ENCODE results near the gene ZNF423.

ZNF423 gene

DNA sequence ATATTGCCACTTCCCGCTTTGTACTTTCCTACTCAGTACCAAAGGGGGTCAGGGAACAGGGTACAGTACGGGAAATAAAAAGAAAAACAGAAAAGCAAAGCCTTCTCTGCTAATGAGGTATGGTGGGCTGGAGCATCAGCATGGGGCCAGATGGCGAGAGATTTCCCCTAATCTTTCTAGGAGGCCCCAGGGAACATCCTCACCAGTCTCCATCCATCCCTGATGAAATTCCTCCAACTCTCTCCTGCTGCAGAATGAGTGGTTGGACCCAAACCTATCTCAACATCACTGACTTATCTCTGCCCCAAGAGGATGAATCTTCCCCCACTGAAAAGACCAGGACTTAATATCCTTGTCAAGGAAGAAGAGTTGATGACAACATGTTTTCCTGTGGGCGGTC lies 296.7 kb downstream of the ZNF423 start:
- no peak for DNase-seq

DNA sequence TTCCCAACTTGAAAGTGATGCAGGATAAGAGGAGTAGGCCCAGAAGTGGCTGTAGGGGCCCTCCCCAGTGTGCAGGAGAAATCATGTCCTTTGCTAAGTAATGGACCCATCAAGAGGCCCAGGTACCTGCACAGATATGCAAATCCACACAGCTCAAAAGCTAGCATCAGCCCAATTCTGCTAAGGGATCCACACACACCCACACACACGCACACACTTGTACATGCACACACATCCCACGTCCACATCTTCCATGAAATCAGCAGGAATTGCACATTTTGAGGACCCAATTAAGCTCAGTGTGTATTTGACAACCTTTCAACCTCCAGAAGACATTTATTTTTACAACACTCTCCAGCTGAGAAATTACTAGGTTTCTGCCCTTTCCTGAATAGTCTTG lies 297.5 kb downstream of the ZNF423 start:
- DNase-seq = no peak

DNA sequence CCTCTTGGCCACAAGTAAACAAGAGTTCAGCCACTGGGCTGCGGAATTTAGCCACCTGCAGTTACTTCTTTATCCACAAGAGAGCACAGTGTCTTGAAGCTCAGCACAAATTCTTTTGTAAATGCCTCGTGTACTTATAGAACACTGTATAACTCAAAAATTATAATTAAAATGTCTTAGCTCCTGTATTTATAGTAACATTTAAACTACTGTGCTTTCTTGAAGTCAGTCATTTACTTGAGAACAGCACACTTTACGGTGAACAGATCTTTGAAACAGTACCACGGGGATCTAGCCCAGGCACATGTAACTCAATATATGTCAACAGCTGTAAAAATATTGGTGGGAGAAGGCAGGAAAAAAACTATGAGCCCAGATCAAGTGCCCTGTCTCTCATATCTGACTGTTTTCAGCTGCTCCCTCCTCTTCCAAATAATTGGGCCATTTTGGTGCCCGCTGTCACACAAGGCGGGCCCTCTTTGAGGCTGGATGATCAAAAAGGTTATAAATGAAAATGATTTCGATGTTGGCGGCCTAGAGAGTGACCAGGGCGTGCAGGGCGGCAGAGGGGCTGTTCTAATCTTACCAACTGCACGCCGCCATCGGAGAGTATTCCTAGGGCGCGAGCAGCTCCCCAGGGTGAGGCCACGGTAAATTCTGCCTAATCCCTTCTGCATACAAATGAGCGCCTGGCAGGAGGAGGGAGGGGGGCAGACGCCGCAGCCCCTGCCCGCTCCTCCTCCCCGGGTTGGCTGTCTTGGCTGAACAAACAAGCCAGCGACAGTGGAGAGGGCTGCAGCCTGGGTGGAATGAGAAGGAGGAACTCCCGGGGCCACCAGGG lies 299.1 kb downstream of the ZNF423 start:
- DNase-seq = peak in 19 of 51 donors; percentile 14 to 52 (median 29)

DNA sequence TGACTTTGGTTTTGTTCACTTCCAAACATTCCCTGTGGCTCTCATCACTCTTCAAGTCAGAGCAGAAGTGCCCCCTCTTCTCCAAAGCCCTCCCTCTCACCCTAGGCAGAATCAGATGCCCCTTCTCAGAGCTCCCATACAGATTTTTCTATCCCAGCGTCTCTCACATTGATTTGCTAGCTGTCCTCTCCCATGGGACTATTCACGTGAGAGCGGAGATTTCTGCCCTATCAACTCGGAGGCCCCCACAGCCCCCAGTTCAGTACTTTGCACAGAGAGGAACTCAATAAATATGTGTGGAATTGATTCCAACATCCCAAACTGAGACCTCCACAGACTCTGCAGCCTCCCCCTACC lies 299.7 kb downstream of the ZNF423 start:
- no peak for DNase-seq

DNA sequence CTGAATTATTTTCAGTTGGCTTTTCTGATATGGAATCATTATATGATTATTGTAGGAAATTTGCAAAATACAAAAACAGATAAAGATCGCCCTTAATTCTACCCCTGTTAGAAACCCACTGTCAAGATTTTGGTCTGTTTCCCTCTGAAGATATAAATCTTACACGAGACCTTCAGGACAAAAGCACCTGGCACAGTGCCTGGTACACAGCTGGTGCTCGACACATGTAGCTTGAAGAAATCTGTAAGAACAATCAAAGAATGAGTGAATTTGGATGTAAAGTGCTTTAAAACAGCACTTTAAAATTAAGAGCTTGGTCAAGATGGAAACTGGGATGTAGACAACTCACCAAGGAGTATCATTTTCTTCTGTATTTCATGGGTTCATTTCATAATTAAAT lies 301.2 kb downstream of the ZNF423 start:
- DNase-seq = no peak

DNA sequence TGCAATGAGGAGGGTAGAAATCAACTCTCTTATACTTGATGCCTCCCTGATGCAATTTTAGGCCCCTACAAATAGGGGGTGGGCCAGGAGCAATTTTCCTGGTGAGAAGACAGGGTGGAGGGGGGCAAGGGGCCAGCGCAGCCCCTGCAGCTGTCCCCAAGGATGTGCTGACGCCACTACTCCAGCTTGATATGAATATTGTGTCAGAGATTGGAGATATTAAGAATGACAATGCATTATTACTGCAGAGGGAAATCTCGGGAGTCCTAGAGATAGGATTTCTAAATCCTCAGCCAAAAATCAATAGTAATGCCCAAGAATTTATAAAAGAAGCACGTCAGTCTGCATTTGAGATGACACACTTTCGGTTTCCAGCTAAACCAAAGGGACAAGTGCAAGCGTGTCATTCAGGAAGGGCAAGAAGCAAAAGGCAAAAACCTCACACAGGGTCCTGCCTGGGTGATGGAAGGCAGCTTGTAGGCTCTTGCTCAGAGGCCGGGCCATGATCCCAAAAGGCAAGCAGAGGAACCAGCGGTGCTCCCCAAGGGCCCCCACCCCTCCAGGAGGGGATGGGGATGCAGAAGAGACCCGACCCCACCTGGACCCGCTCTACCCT lies 303.5 kb downstream of the ZNF423 start:
- no peak for DNase-seq

DNA sequence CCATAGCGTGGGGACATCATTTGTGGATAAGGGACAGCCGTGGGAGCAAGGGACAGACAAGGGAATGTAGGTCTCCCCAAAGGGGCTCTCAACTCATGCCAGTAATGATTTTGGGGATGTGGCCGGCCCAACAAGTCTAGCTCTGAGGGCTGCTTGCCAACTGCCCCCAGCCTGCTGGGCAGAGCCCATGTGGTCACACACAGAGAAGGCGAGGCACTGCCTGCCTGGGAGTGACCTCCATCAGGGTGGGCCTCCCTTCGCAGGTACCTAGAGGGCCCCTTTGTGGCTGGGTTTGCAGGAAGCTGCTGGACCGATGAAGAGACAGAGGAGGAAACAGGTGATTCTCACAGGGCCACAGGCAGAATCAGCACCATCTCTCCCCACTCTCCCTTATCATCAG lies 305.2 kb downstream of the ZNF423 start:
- no peak for DNase-seq

DNA sequence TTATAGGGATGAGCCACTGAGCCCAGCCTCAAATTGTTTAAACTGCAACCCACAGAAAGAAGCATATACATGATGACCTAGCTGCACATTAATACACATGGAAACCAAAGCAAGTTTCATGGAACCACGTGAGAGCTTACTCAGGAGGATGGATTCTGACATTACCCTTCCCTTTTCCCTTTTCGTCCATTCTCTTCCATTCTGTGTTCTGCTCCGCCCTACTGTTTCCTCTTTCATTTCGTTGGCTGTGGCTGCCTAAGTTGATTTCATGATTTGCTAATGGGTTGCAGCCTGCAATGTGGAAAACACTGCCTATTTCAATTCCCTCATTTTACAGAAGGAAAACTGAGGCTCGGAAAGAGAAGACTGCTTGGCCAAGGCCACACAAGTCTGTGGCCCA lies 305.8 kb downstream of the ZNF423 start:
- no peak for DNase-seq

DNA sequence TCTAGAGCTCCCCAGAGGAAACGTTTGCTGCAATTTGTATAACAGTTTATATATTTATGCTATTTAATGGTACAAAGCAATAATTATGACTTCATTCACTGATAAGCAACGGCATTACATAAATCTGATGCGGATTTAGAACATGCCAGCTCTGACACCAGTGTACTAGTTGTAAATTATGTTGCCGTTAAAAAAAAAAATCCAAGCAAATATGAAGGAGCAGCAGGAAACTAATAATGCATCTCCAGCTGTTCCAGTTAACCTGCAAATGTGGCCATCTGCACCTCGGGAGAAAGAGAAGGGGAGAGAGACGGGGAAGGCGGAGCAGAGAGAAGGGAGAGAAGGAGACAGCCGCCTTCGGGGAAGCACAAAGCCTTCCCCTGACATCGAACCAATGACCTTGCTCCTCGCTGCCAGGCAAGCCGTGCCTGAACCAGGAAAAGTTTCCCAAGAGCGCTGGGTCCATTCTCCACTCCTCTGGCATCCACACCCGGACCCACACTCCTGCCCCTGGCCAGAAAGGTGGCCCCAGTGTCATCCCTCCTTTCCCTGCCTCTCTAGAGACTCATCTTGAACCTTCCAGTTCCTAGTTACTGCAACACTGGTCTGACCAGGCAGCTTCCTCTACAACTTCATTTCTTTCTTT lies 307.5 kb downstream of the ZNF423 start:
- no peak for DNase-seq

DNA sequence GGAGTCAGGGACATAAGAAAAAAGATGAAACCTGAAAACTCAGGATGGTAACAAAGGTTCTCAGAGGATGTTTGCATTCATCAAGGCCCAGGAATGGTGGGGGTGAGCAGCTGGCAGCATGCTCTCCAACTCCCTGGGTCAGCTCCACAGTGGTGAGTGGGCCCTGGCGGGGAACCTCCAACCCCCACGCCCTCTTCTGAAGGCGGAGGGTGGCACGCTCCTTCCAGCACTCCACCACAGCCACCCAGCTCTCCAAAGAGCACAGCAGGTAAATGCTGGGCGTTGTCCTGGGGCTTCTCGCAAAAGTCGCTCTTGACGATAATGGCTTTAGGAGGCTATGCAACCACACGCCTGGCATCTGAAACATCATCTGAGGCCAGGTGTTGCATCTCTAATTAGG lies 308.5 kb downstream of the ZNF423 start:
- no peak for DNase-seq

DNA sequence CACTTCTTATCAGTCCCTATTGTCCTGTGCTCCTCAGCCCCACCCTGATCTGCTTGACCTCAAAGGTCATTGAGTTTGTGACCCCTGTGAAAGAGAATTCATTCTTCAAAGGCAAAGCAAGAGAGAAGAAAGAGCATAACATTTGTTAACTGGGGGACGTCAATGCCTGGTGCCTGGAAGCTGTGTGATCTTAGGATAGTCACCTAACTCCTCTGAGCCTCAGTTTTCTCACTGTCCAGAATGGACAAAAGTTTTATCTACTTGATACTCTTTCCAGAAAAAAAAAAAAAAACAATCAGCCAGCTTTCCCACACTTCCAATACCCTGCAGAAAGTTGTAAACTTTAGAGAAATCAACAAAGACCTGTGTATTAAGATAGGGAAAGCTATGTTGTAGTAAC lies 309.2 kb downstream of the ZNF423 start:
- DNase-seq = no peak

DNA sequence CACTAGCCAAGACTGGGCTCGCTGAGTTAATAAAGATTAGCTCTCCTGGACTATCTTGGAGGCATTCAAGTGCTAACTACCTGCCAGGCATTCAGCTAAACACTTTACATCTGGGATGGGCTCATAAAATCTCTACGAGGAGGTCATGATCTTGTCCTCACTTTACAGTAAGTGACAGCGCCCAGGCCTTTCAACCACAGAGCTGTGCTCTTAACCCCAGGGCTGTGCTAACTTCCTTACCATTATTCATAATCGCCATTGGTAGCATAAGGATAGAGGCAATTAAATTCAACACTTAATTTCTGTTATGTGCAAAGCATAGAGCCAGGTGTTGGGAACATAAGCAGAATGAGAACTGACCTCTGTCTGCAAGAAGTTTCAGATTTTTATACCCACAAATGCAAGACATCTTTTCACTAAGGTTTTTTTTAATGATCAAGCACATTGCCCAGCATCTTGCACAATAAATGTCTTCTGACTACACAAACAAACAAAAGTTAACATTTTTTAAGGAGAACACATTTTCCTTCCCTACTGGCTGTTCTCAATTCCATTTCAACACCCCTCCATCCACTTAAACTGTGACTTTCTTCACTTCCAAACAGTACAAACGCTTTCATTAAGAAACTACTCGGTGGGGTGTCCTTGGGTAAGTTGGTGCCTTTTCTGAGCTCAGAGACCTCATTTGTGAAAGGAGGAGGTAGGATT lies 310.0 kb downstream of the ZNF423 start:
- DNase-seq = no peak

DNA sequence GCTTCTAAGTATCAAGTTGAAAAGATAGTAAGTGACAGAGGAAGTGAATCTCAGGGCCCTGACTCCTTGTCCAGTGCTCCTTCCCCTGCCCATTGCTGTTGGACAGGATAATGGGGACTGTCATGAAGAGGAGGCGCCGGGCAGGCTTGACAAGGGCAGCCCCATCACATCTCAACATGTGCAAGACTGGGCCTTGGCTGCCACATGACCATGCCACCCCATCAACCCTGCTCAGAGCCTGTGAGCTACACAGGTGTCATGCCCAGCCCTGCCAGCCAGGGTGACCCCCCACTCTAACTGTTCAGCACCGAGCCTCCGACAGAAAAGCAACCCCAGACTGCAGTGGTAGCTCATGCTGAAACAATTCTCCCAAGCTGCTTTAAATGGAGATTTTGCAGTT lies 310.7 kb downstream of the ZNF423 start:
- no peak for DNase-seq

DNA sequence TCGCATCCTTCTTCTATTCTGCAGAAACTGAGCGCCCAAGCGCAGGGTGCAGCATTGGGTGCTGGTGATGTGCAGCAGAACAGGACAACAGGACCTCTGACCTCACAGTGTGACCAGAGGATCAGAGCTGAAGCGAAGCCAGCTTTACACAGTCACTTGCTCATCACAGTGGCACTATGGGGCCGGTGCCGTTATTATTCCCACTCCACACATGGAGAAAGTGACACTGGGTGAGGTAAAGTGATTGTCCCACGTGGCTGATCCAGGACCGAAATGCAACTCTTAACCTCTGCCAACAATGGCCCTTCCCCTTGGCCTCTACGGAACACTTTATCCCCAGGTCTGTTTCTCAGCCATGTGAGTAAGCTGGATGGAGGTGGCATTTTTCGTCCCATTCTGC lies 311.1 kb downstream of the ZNF423 start:
- DNase-seq = no peak

DNA sequence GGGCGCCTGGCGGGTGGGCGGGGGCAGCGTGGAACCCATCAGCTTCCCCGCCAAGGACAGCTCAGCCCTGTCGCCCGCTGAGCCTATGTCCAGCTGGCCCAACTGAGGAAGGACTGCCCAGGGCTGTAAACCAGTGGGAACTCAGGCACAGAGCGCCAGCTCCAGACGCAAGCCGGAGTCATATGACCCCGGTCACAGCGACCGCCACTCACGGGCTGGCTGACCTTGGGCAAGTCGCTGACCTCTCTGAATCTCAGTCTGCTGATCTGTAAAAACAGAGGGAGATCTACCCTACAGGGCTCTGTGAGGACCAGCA lies 312.3 kb downstream of the ZNF423 start:
- DNase-seq = peak in 3 of 51 donors; percentile 16 to 26 (median 17)

DNA sequence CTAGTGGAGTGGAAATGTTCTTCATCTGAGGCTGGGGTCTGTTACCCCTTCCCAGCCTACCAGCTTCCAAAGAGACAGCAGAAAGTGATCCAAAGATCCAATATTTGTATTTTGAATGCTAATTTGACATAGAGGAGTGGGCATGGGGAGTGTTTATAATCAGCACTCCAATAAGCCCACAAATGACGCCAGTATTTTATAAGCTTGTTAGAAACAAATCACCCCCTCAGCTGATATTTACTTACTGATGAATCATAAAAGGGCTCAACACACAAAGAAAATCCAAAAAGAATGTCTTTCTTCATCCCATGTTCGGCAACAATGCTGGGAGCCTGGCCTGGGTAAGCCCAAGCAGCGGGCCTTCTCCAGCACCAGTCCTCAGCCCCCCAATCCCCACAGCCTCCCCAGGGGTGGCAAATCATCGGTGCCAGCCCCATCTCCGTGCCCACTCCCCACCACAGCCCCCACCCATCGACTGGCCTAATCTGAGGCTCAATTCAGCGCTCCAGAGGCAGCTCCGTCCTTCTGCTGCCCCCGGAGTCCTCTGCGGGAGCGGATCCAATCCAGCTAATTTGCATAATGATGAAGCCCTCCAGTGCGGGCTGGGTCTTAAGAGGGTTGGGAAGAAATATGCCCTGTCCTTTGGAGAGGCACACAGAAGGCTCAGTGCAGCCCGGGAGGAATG lies 312.8 kb downstream of the ZNF423 start:
- no peak for DNase-seq

DNA sequence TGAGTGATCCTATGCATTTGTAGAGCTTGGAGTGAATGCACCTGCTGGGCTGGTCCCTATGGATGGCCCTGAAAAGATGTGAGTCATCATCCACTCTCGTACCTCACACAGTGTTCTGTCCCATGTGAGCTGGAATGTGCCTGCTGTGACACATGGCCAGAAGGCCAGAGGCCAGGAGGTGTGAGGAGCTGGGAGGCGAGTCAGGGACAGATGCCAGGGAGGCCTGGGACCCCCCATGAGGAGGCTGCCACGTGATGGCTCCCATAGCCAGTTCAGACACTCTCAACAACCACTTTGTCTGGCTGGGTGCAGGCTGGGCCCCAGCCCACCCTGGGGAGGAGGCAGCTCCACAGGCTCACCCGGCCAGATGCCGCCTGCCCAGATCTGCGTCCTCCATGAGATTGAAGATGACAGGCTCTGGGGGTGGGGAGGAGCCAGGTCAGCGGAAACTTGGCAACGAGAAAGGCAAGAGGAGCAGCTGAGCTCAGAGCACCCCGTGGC lies 313.5 kb downstream of the ZNF423 start:
- DNase-seq = peak in 6 of 51 donors; percentile 9 to 42 (median 23)

DNA sequence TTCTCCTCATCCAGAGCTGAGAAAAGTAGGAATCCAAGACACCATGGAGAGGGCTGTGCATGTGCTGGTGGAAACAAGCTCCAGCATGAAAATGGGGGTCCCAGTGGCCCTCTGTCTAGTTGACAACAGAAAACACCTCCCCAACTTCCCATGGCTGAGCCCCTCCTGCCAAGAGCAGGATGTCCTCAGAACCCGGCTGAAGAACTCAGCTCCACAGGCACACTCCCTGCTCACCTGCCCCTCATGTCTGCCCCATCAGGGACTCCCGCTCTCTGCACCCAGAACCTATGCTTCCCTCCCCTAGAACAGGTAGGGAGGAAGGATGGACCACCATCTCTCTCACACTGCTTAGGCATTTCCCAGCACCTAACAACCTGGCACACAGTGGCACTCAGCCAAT lies 315.1 kb downstream of the ZNF423 start:
- DNase-seq = no peak

DNA sequence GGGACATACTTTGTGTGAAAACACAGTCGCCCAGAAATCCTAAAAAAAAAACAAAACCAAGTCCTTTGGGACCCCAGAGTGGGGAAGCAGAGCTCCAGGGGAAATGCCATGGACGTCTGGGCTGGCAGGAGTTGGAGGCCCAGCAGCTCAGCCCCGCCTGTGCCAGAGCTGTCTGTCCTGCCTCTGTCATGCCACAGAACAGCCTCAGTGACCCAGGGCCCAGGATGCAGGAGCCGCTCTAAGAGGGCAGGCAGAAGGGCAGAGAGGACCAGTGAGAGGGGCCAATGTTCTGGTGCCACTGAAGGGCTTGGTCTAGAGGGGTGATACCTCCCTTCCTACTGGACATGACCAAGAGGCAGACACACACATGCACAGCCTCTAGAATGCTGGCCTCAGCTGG lies 316.2 kb downstream of the ZNF423 start:
- DNase-seq = no peak

DNA sequence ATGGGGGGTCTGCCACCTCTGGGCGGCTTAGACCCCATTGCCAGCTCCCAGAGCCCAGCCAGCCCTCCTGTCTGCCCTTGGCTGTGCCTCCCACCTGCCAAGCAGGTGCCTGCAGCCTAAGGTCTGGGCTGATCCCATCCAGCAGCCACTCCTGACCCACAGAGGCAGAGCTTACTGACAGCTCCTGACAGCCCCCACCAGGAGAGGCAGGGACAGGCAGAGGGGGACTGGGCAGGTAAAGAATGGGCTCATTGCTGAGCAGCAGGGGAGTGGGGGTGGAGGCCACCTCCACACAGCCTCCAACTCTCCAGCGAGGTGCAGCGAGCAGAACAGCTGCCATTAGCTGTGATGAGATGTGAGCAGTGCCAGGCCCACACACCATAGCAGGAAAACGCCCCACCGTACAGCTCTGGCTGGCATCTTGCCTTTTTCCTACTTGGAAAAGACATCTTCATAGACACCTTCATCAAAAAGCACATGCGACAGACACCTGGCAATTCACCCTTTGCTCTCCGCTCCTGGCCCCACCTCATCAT lies 317.9 kb downstream of the ZNF423 start:
- DNase-seq = no peak

DNA sequence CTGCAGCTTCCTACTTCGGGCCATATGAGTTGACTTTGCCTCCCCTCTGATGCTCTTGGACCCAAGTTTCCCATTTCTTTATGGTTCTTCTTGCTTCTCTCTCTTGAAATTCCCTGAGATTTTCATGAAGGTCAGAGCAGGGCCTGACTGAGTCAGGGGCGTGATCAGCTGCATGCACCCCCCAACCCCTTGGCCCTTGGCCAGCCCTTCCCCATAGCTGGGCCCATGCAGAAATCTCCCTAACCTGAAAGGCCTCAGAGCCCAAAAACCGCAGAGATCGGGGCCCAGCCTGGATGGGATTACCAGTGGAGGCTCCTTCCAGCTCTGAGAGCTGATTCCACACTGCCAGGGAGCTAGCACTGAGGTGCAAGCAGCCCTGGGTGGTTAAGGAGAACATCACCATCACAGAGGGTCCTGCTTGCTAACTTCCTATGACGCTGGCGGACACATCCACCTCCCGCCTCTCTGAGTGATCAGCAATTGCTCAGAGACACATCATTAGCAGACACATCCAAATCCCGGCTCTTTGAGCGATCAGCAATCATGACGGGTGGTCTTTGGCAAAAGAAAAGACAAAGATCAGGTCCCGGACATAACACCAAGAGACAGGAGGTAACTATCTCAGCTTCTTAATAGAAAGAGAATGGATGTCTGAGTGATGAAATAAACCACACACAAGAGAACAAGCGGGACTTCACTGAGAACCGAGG lies 320.9 kb downstream of the ZNF423 start:
- DNase-seq = no peak

Measured in hypothalamus (tissue), 51 donors.